HCT116 (cell line): ENCODE data around the gene BIK.

Experiments
- CEBPB ChIP-seq: IDR thresholded peaks from 2 replicates; pipeline ENCODE4 v1.6.1; 2012; ENCODE audit warnings: low read depth
- FOSL1 ChIP-seq: IDR thresholded peaks from 2 replicates; pipeline ENCODE4 v1.6.1; 2012; ENCODE audit warnings: low read depth
- POLR2A ChIP-seq: IDR thresholded peaks from 2 replicates; pipeline ENCODE4 v1.7.0; 2011; ENCODE audit warnings: borderline replicate concordance; ENCODE audit not compliant: insufficient read depth, insufficient read length; ENCODE audit errors: extremely low read depth
- POLR2AphosphoS5 ChIP-seq: IDR thresholded peaks from 2 replicates; pipeline ENCODE4 v1.6.1; 2011; ENCODE audit warnings: mild to moderate bottlenecking, low read depth, low read length, moderate library complexity
- SP1 ChIP-seq: IDR thresholded peaks from 2 replicates; pipeline ENCODE4 v1.6.1; 2012; ENCODE audit warnings: low read depth
- SRF ChIP-seq: IDR thresholded peaks from 2 replicates; pipeline ENCODE4 v1.6.1; 2012; ENCODE audit warnings: low read depth
- YY1 ChIP-seq: IDR thresholded peaks from 2 replicates; pipeline ENCODE4 v1.6.1; 2011; ENCODE audit warnings: low read length, low read depth, moderate library complexity, mild to moderate bottlenecking; ENCODE audit not compliant: insufficient replicate concordance; ENCODE audit errors: extremely low read depth
- TF ChIP-seq, protein P1 (sequence below), 3 experiments: fragments of 200-600 bp in 1 of 3; sonication (generic) in 1 of 3; IDR thresholded peaks in 2 of 3; conservative IDR thresholded peaks in 1 of 3; 2 replicates each; pipeline ENCODE4 v1.5.1; 2012 to 2017; ENCODE audit warnings: low read depth in 2 of 3, low read length in 2 of 3, antibody characterized with exemption in 1 of 3, borderline replicate concordance in 1 of 3, control low read depth in 1 of 3, mild to moderate bottlenecking in 1 of 3, mixed read lengths in 1 of 3, mixed run types in 1 of 3, moderate library complexity in 1 of 3; ENCODE audit not compliant: insufficient read depth in 1 of 3
- TF ChIP-seq, protein P2 (sequence below): IDR thresholded peaks from 2 replicates; pipeline ENCODE4 v1.6.1; 2012; ENCODE audit warnings: low read depth
- TF ChIP-seq, protein P3 (sequence below): IDR thresholded peaks from 2 replicates; pipeline ENCODE4 v1.6.1; 2011; ENCODE audit warnings: mild to moderate bottlenecking, low read length, moderate library complexity; ENCODE audit not compliant: insufficient replicate concordance; ENCODE audit errors: extremely low read depth
- TF ChIP-seq, protein P4 (sequence below): IDR thresholded peaks from 2 replicates; pipeline ENCODE4 v1.6.1; 2012
- TF ChIP-seq, protein P5 (sequence below): IDR thresholded peaks from 2 replicates; pipeline ENCODE4 v1.6.1; 2012

DNA sequence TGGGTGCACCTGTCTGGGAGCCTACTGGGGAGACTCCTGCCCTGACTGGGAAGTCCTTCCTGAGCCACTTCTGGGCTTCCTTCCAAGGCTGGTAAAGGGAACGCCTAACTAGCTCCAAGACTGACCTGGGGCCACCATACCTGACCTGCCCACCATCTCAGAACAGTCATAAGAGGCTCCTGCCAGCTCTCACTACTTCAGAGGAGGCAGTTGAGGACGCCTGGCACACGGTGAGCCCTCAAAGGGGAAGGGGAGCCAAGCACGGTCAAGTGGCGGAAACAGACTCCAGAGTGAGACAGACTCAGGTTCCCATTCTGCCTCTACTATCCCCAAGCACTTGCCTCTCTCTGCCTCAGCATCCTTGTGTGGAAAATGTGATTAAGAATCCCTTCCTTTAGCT lies 25.0 kb downstream of the BIK start:
- no peak for TF ChIP-seq FOSL1
- TF ChIP-seq, protein P1, sequence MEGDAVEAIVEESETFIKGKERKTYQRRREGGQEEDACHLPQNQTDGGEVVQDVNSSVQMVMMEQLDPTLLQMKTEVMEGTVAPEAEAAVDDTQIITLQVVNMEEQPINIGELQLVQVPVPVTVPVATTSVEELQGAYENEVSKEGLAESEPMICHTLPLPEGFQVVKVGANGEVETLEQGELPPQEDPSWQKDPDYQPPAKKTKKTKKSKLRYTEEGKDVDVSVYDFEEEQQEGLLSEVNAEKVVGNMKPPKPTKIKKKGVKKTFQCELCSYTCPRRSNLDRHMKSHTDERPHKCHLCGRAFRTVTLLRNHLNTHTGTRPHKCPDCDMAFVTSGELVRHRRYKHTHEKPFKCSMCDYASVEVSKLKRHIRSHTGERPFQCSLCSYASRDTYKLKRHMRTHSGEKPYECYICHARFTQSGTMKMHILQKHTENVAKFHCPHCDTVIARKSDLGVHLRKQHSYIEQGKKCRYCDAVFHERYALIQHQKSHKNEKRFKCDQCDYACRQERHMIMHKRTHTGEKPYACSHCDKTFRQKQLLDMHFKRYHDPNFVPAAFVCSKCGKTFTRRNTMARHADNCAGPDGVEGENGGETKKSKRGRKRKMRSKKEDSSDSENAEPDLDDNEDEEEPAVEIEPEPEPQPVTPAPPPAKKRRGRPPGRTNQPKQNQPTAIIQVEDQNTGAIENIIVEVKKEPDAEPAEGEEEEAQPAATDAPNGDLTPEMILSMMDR (IDR thresholded peaks at IDR 0.05 in 2 of 3, conservative IDR thresholded peaks at IDR 0.05 in 1 of 3; ENCODE audit: borderline replicate concordance in 1 of 3, insufficient read depth in 1 of 3, low read depth in 2 of 3, low read length in 2 of 3), result no peak
- TF ChIP-seq, protein P2, sequence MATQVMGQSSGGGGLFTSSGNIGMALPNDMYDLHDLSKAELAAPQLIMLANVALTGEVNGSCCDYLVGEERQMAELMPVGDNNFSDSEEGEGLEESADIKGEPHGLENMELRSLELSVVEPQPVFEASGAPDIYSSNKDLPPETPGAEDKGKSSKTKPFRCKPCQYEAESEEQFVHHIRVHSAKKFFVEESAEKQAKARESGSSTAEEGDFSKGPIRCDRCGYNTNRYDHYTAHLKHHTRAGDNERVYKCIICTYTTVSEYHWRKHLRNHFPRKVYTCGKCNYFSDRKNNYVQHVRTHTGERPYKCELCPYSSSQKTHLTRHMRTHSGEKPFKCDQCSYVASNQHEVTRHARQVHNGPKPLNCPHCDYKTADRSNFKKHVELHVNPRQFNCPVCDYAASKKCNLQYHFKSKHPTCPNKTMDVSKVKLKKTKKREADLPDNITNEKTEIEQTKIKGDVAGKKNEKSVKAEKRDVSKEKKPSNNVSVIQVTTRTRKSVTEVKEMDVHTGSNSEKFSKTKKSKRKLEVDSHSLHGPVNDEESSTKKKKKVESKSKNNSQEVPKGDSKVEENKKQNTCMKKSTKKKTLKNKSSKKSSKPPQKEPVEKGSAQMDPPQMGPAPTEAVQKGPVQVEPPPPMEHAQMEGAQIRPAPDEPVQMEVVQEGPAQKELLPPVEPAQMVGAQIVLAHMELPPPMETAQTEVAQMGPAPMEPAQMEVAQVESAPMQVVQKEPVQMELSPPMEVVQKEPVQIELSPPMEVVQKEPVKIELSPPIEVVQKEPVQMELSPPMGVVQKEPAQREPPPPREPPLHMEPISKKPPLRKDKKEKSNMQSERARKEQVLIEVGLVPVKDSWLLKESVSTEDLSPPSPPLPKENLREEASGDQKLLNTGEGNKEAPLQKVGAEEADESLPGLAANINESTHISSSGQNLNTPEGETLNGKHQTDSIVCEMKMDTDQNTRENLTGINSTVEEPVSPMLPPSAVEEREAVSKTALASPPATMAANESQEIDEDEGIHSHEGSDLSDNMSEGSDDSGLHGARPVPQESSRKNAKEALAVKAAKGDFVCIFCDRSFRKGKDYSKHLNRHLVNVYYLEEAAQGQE, result no peak
- no peak for TF ChIP-seq CEBPB
- TF ChIP-seq SRF, result no peak
- no peak for TF ChIP-seq SP1
- TF ChIP-seq, protein P3, sequence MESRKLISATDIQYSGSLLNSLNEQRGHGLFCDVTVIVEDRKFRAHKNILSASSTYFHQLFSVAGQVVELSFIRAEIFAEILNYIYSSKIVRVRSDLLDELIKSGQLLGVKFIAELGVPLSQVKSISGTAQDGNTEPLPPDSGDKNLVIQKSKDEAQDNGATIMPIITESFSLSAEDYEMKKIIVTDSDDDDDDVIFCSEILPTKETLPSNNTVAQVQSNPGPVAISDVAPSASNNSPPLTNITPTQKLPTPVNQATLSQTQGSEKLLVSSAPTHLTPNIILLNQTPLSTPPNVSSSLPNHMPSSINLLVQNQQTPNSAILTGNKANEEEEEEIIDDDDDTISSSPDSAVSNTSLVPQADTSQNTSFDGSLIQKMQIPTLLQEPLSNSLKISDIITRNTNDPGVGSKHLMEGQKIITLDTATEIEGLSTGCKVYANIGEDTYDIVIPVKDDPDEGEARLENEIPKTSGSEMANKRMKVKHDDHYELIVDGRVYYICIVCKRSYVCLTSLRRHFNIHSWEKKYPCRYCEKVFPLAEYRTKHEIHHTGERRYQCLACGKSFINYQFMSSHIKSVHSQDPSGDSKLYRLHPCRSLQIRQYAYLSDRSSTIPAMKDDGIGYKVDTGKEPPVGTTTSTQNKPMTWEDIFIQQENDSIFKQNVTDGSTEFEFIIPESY, result no peak
- no peak for TF ChIP-seq YY1
- TF ChIP-seq POLR2AphosphoS5, result no peak
- TF ChIP-seq, protein P4, sequence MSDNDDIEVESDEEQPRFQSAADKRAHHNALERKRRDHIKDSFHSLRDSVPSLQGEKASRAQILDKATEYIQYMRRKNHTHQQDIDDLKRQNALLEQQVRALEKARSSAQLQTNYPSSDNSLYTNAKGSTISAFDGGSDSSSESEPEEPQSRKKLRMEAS, result no peak
- no peak for TF ChIP-seq POLR2A
- TF ChIP-seq, protein P5, sequence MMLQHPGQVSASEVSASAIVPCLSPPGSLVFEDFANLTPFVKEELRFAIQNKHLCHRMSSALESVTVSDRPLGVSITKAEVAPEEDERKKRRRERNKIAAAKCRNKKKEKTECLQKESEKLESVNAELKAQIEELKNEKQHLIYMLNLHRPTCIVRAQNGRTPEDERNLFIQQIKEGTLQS, result no peak
